EL (cell line): ENCODE measurements around the gene SDR42E2.
"Not testable (repeated sequence)": the region's sequence is repeated elsewhere in the genome, so short reads cannot be mapped to it uniquely, and the experiment has no call there.

Experiments used
- DNase-seq: peaks from one replicate; pipeline ENCODE4 v3.0.0-alpha.2; 2016

SDR42E2 gene

GRCh38 chr16:22163806-22164205 lies 1.5 kb downstream of the SDR42E2 start:
- no peak for DNase-seq

GRCh38 chr16:22164482-22164881 lies 2.2 kb downstream of the SDR42E2 start:
- no peak for DNase-seq

GRCh38 chr16:22165508-22166285 lies 3.4 kb downstream of the SDR42E2 start:
- no peak for DNase-seq

GRCh38 chr16:22171953-22172352 lies 9.6 kb downstream of the SDR42E2 start:
- DNase-seq: no peak

- not testable (repeated sequence) for DNase-seq
Observed at GRCh38 chr16:22172642-22173041, 10.3 kb downstream of the SDR42E2 start.

- DNase-seq: no peak
Observed at GRCh38 chr16:22174642-22175041, 12.3 kb downstream of the SDR42E2 start.

GRCh38 chr16:22177968-22178930 lies 15.9 kb downstream of the SDR42E2 start:
- DNase-seq: no peak

- DNase-seq: no peak
Observed at GRCh38 chr16:22181426-22181825, 19.1 kb downstream of the SDR42E2 start.

GRCh38 chr16:22181843-22182242 lies 19.5 kb downstream of the SDR42E2 start:
- no peak for DNase-seq

GRCh38 chr16:22183335-22183734 lies 21.0 kb downstream of the SDR42E2 start:
- no peak for DNase-seq

GRCh38 chr16:22183901-22184614 lies 21.8 kb downstream of the SDR42E2 start:
- DNase-seq: no peak

GRCh38 chr16:22184615-22184968 lies 22.3 kb downstream of the SDR42E2 start:
- DNase-seq: no peak

GRCh38 chr16:22186517-22186916 lies 24.2 kb downstream of the SDR42E2 start:
- DNase-seq: no peak

- DNase-seq: no peak
Observed at GRCh38 chr16:22188267-22188594, 25.9 kb downstream of the SDR42E2 start.

GRCh38 chr16:22188595-22189442 lies 26.5 kb downstream of the SDR42E2 start:
- DNase-seq: peak; percentile 89

GRCh38 chr16:22189473-22190080 lies 27.3 kb downstream of the SDR42E2 start:
- DNase-seq: peak; percentile 41

GRCh38 chr16:22190081-22190775 lies 27.9 kb downstream of the SDR42E2 start:
- DNase-seq: no peak

GRCh38 chr16:22190776-22191531 lies 28.6 kb downstream of the SDR42E2 start:
- peak; percentile 99 for DNase-seq

- DNase-seq: no peak
Observed at GRCh38 chr16:22191532-22192260, 29.4 kb downstream of the SDR42E2 start.
